GM12878 (cell line): Measurements from ENCODE around the gene CCS. TPM values are rescaled to one million over a fixed set of nuclear protein-coding genes. Genes with fewer than 3 reads are reported as not detected.

Experiments used
- ATAC-seq: fragments of 200-7000 bp; cut with Tn5 transposase; 3 replicates; pipeline ENCODE4 v1.9.1; 2020; ENCODE audit warnings: mild to moderate bottlenecking, moderate library complexity
- BruUV-seq: library from RNA; stranded (reverse); fragments of 400-500 nt; replicated peaks from 2 replicates; lab custom pipeline; 2021; lab: Mats Ljungman, UMichigan
- CTCF ChIA-PET: fragments of 300-600 bp; sonication (Branson Sonifier 250); formaldehyde crosslinking; extraction: SDS; loops from one replicate; lab custom pipeline; 2021; ENCODE audit warnings: inconsistent platforms; lab: Yijun Ruan, JAX
- POLR2A ChIA-PET: fragments of 350-600 bp; formaldehyde crosslinking; extraction: SDS; loops from one replicate; lab custom pipeline; 2021; ENCODE audit warnings: inconsistent platforms; lab: Charles Lee
- RAD21 ChIA-PET: fragments of 300-600 bp; sonication (Branson Sonifier 250); formaldehyde crosslinking; loops from one replicate; lab custom pipeline; 2023; ENCODE audit warnings: antibody characterized with exemption; ENCODE audit not compliant: unreplicated experiment; lab: Charles Lee
- SMC1A ChIA-PET: fragments of 300-600 bp; sonication (Branson Sonifier 250); formaldehyde crosslinking; loops from one replicate; lab custom pipeline; 2023; ENCODE audit not compliant: unreplicated experiment, uncharacterized antibody; lab: Charles Lee
- DNase-seq: peaks from one replicate; pipeline ENCODE4 v3.0.0-alpha.2; 2011; ENCODE audit warnings: low read depth, low spot score
- FAIRE-seq: peaks from 3 replicates; lab custom pipeline; 2011; peaks lifted over from hg19 to GRCh38; lab: Jason Lieb, UNC
- H2AFZ ChIP-seq: 2 replicates; pipeline ENCODE4 v1.6.0; 2011; ENCODE audit warnings: low read depth, low read length, control low read depth; ENCODE audit not compliant: control insufficient read depth
- H3K27ac ChIP-seq: 2 replicates; pipeline ENCODE4 v1.5.1; 2011; ENCODE audit warnings: control low read depth; ENCODE audit not compliant: control insufficient read depth, insufficient read depth
- H3K27me3 ChIP-seq, 2 experiments: replicated peaks in 1 of 2; 2 replicates each; pipeline versions ENCODE4 v1.6.0 to v1.6.1; 2011; ENCODE audit warnings: low read length in 1 of 2; ENCODE audit not compliant: control insufficient read depth in 2 of 2, insufficient read depth in 2 of 2
- H3K36me3 ChIP-seq, 2 experiments: 2 replicates each; pipeline ENCODE4 v1.5.1; 2011; ENCODE audit warnings: low read length in 1 of 2; ENCODE audit not compliant: control insufficient read depth in 2 of 2, insufficient read depth in 2 of 2
- H3K4me1 ChIP-seq: 2 replicates; pipeline ENCODE4 v1.6.1; 2011; ENCODE audit warnings: mild to moderate bottlenecking, low read length, moderate library complexity, mixed read lengths; ENCODE audit not compliant: control insufficient read depth, insufficient read depth
- H3K4me2 ChIP-seq: 2 replicates; pipeline ENCODE4 v1.6.0; 2011; ENCODE audit warnings: control low read depth; ENCODE audit not compliant: control insufficient read depth, insufficient read depth
- H3K4me3 ChIP-seq: fragments of 200-600 bp; sonication (generic); 2 replicates; pipeline ENCODE4 v1.5.1; 2016
- H3K79me2 ChIP-seq: 2 replicates; pipeline ENCODE4 v1.6.0; 2011; ENCODE audit warnings: low read length; ENCODE audit not compliant: control insufficient read depth, insufficient read depth
- H3K9ac ChIP-seq: 2 replicates; pipeline ENCODE4 v1.8.0; 2011; ENCODE audit warnings: low read length, control low read depth, mixed read lengths; ENCODE audit not compliant: control insufficient read depth, insufficient read depth
- H3K9me3 ChIP-seq: replicated peaks from 3 replicates; pipeline ENCODE4 v1.5.1; 2011; ENCODE audit warnings: mild to moderate bottlenecking, low read length; ENCODE audit not compliant: control insufficient read depth, insufficient read depth
- H4K20me1 ChIP-seq: 2 replicates; pipeline ENCODE4 v1.6.0; 2011; ENCODE audit not compliant: control insufficient read depth, insufficient read depth
- ESRRA ChIP-seq: IDR thresholded peaks from 2 replicates; pipeline ENCODE4 v1.6.1; 2012; ENCODE audit warnings: mild to moderate bottlenecking, low read length, improper control_type of control experiment
- HDGF ChIP-seq: fragments of 450-650 bp; IDR thresholded peaks from 2 replicates; pipeline ENCODE4 v1.6.1; 2016; ENCODE audit warnings: antibody characterized with exemption
- PML ChIP-seq: IDR thresholded peaks from 2 replicates; pipeline ENCODE4 v1.6.1; 2012; ENCODE audit warnings: low read length, inconsistent platforms
- POLR2AphosphoS2 ChIP-seq: IDR thresholded peaks from 2 replicates; pipeline ENCODE4 v1.6.1; 2011; ENCODE audit warnings: low read depth, mild to moderate bottlenecking, low read length, improper control_type of control experiment, moderate library complexity
- SP1 ChIP-seq: IDR thresholded peaks from one replicate; pipeline ENCODE4 v1.6.1; 2011; ENCODE audit warnings: low read depth, low read length
- ZBED1 ChIP-seq: IDR thresholded peaks from 2 replicates; pipeline ENCODE4 v1.6.1; 2016; ENCODE audit warnings: borderline replicate concordance
- WGBS: methylation state at CpG from one replicate; pipeline ENCODE4 v1.1.6; 2016; ENCODE audit warnings: low lambda C conversion rate; ENCODE audit not compliant: insufficient replicate concordance, insufficient coverage; ENCODE audit errors: missing lambda C conversion rate; 5-methylcytosine and 5-hydroxymethylcytosine counted together
- in situ Hi-C: fragments of 300-500 bp; cut with MboI; formaldehyde crosslinking; loops from 9 replicates; pipeline ENCODE4 v1.14.3; 2018; ENCODE audit warnings: mixed read lengths
- intact Hi-C: fragments of 100-400 bp; cut with micrococcal nuclease; formaldehyde crosslinking; loops from one replicate; pipeline ENCODE4 v1.14.2; 2022; ENCODE audit not compliant: unreplicated experiment
- polyA plus RNA-seq, 11 experiments: library from polyadenylated mRNA; depleted of rRNA in 4 of 11; unstranded in 6 of 11; stranded (reverse) in 5 of 11; fragments of >200 nt; fragmentation: Nextera tagmentation in 4 of 11; fragmentation: Illumina TruSeq in 1 of 11; extraction: Ambion mirVana in 4 of 11; extraction: Trizol in 1 of 11; gene quantifications; 1 replicate in 1 of 11; 2 replicates in 10 of 11; pipeline versions ENCODE4 v1.2.1 to v1.2.3, GENCODE V29; 2011 to 2016; ENCODE audit warnings: inconsistent platforms in 2 of 11, missing spikeins in 2 of 11, low read depth in 1 of 11
- total RNA-seq, 4 experiments: library from RNA; depleted of rRNA in 3 of 4; stranded (reverse); fragments of >200 nt in 3 of 4; fragmentation: Illumina TruSeq in 1 of 4; extraction: Trizol in 1 of 4; gene quantifications; 2 replicates each; pipeline versions ENCODE4 v1.2.1 to v1.2.3, GENCODE V29; 2013 to 2021
- TF ChIP-seq, protein P1 (sequence below): fragments of 150-350 bp; IDR thresholded peaks from 2 replicates; pipeline ENCODE4 v1.6.1; 2014; ENCODE audit warnings: mild to moderate bottlenecking, low read depth, low read length

The CCS gene
- total and polyA plus RNA-seq, 10 of the 15 experiments (the other 5 are each of a cell fraction or from before 2014, with no cell fraction given), result 1.5 to 44.2 (median 30.6) TPM

DNA sequence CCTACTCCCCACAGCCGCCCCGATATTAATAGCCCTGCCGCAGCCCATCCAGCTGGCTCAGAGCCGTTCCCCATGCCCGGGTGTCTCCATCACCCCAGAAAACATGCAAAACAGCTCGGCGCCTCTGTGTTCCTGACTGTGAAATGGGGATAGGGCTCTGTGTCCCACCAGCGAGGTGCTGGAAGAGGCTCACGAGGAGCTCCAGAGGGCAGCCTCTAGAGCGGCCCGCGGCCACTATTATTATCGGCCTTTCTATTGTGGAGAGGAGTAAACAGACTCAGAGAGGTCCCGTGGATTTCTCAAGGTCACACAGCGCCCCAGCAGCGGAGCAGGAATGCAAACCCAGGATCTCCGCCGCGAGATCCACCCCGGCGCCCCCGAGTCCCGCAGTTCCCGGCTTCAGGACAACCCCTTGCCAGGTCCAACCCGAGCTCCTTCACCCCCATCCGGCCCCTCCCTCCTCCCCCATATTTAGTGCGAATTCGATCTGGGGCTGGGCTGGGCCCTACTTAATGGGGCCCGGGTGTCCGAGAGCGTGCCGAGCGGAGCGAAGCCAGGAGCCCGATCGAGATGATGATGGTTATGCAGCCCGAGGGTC, 46.5 kb upstream of the CCS start, which contains the start of gene ACTN3 (continued):
- 0 out of 2 replicates have a peak, but pooled peaks have one; percentile 12 for TF ChIP-seq HDGF
- TF ChIP-seq, all 136 proteins: peak for 12

DNA sequence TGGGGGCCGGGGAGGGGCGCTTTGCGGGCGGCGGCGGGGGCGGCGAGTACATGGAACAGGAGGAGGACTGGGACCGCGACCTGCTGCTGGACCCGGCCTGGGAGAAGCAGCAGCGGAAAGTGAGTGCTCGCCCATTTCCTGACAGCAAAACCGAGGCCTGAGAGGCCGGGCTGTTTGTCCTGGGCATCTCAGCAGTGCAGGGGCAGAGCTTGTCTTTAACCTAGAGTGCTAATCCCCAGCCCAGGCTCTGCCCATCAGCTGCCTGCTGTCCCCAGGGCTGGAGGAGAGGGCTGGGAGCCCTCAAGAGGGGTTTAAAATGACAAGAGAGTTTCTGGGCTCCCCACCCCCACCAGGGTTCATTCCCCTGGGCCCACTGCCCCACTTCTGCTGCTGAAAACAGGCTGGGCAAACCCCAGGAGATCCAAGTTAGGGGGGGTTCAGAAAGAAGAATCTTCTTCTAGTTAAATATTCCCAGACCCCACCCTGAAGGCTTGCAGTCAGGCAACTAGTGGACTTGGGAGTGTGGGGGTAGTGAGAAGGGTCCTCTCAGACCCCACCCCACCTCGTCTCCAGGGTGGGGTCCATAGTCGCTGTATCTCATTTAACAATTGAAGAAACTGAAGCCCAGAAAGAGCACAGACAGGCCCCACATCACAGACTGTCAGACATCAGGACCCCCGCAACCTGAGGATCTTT, 45.9 kb upstream of the CCS start:
- Histone ChIP-seq H3K27ac (no peak overlapping the region), H3K36me3 (no peaks in the 10 kb centered on the region; a peak in 1 of 4 replicates), H3K4me3 (peak overlapping the region; percentile 86), H4K20me1 (no peaks in the 10 kb centered on the region), H3K9me3 (no peaks in the 10 kb centered on the region), H3K4me2 (peak overlapping the region; percentile 97; the same call in 1 of the 2 replicates), H2AFZ (no peak overlapping the region), H3K27me3 (no peaks in the 10 kb centered on the region), H3K79me2 (peaks cover 2% of the 10 kb centered on the region), H3K4me1 (peaks cover 10% of the 10 kb centered on the region), H3K9ac (no peak overlapping the region)
- no peak for TF ChIP-seq PML
- no peak for TF ChIP-seq ESRRA
- TF ChIP-seq SP1, result no peak
- TF ChIP-seq, protein P1, sequence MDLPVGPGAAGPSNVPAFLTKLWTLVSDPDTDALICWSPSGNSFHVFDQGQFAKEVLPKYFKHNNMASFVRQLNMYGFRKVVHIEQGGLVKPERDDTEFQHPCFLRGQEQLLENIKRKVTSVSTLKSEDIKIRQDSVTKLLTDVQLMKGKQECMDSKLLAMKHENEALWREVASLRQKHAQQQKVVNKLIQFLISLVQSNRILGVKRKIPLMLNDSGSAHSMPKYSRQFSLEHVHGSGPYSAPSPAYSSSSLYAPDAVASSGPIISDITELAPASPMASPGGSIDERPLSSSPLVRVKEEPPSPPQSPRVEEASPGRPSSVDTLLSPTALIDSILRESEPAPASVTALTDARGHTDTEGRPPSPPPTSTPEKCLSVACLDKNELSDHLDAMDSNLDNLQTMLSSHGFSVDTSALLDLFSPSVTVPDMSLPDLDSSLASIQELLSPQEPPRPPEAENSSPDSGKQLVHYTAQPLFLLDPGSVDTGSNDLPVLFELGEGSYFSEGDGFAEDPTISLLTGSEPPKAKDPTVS, result no peak
- TF ChIP-seq POLR2AphosphoS2, result no peak
- no peak for TF ChIP-seq ZBED1
- POLR2A ChIA-PET, result interaction anchor here (1.2 to 4.0 kb wide), 3 partner anchors 70 to 131 kb away, joined by 6 to 26 read pairs (median 9); partner anchors contain the start of genes RBM14 and RBM4B
- FAIRE-seq (no peak), ATAC-seq (peak; percentile 3; the same call in 1 of the 3 replicates), DNase-seq (no peak)
- RAD21 ChIA-PET, result interaction anchor here (2.3 to 2.9 kb wide), 2 partner anchors 91 to 131 kb away, joined by 11 to 37 read pairs; partner anchors contain the start of genes RBM4 and RBM4B
- in situ Hi-C loops, result no loop called here
- CTCF ChIA-PET, result interaction anchor here (1.0 to 4.3 kb wide), 2 partner anchors 69 to 131 kb away, joined by 3 to 32 read pairs; partner anchors contain the start of genes RBM14 and RBM4B
- no TSS peak for BruUV-seq
- SMC1A ChIA-PET, result interaction anchor here (1.2 to 5.6 kb wide), 4 partner anchors 10 to 131 kb away, joined by 3 to 37 read pairs (median 5); partner anchors contain the start of gene RBM4B
- 17% methylated on average over 16 of the region's 18 CpGs for WGBS
- intact Hi-C loops, result loop anchor here (1.0 kb wide), 1 partner anchor 131 kb away; no protein-coding TSS in a partner anchor
